GM18499 (cell line): ENCODE results near the gene DLGAP1.
"Not testable (repeated sequence)": the region's sequence is repeated elsewhere in the genome, so short reads cannot be mapped to it uniquely, and the experiment has no call there.

Source experiments
- ATAC-seq: cut with Tn5 transposase; IDR thresholded peaks from one replicate; pipeline ENCODE4 v1.9.1; 2021; ENCODE audit warnings: moderate number of reproducible peaks; ENCODE audit not compliant: insufficient read depth, unreplicated experiment

The DLGAP1 gene

GRCh38 chr18:4455113-4455811 is at the start of gene DLGAP1:
TSS of gene DLGAP1 (minus strand) at chr18:4455307.
- ATAC-seq: no peak

GRCh38 chr18:4494703-4495284 is 39.7 kb upstream of the DLGAP1 start:
- not testable (repeated sequence) for ATAC-seq

GRCh38 chr18:4468511-4468910 is 13.4 kb upstream of the DLGAP1 start:
- ATAC-seq: no peak

- no peak for ATAC-seq
Measured at GRCh38 chr18:4454537-4455112, 482 bp downstream of the DLGAP1 start.

GRCh38 chr18:4453874-4454536 is 1.1 kb downstream of the DLGAP1 start:
- no peak for ATAC-seq

GRCh38 chr18:4453567-4453873 is 1.6 kb downstream of the DLGAP1 start:
- ATAC-seq: no peak

- no peak for ATAC-seq
Measured at GRCh38 chr18:4450065-4450658, 4.9 kb downstream of the DLGAP1 start.

GRCh38 chr18:4445902-4446301 is 9.2 kb downstream of the DLGAP1 start:
- ATAC-seq: no peak

- no peak for ATAC-seq
Measured at GRCh38 chr18:4444306-4444705, 10.8 kb downstream of the DLGAP1 start.

- no peak for ATAC-seq
Measured at GRCh38 chr18:4441098-4441497, 14.0 kb downstream of the DLGAP1 start.

- ATAC-seq: no peak
Measured at GRCh38 chr18:4438938-4439337, 16.2 kb downstream of the DLGAP1 start.

- no peak for ATAC-seq
Measured at GRCh38 chr18:4433717-4434116, 21.4 kb downstream of the DLGAP1 start.

- no peak for ATAC-seq
Measured at GRCh38 chr18:4430836-4431235, 24.3 kb downstream of the DLGAP1 start.

- no peak for ATAC-seq
Measured at GRCh38 chr18:4417714-4418113, 37.4 kb downstream of the DLGAP1 start.

GRCh38 chr18:4416976-4417375 is 38.1 kb downstream of the DLGAP1 start:
- no peak for ATAC-seq

- ATAC-seq: no peak
Measured at GRCh38 chr18:4412286-4412685, 42.8 kb downstream of the DLGAP1 start.

GRCh38 chr18:4406856-4407255 is 48.3 kb downstream of the DLGAP1 start:
- no peak for ATAC-seq

- ATAC-seq: no peak
Measured at GRCh38 chr18:4405965-4406364, 49.1 kb downstream of the DLGAP1 start.

- ATAC-seq: no peak
Measured at GRCh38 chr18:4403836-4404235, 51.3 kb downstream of the DLGAP1 start.

- ATAC-seq: no peak
Measured at GRCh38 chr18:4400911-4401310, 54.2 kb downstream of the DLGAP1 start.

- ATAC-seq: no peak
Measured at GRCh38 chr18:4399929-4400328, 55.2 kb downstream of the DLGAP1 start.
